G401 (cell line): ENCODE results near the gene TMEM72. TPM values are rescaled to one million over a fixed set of nuclear protein-coding genes. Genes with fewer than 3 reads are reported as not detected.
A peak's percentile ranks its signal among the peaks of the same experiment; 100 is the strongest.

Experiments
- DNase-seq: peaks from one replicate; pipeline ENCODE4 v3.0.0-alpha.2; 2015; ENCODE audit warnings: low spot score
- in situ Hi-C: cut with HindIII; loops from 2 replicates; pipeline ENCODE4 v1.10.0; 2016; ENCODE audit warnings: low sequenced_read_pairs, mixed read lengths
- total RNA-seq: library from RNA; depleted of rRNA; stranded (reverse); fragments of >200 nt; shearing (Covaris generic); gene quantifications from 2 replicates; pipeline ENCODE4 v1.2.3, GENCODE V29; 2014

Gene TMEM72
- total RNA-seq, 1 experiment from 2014 or later, result not detected

DNA sequence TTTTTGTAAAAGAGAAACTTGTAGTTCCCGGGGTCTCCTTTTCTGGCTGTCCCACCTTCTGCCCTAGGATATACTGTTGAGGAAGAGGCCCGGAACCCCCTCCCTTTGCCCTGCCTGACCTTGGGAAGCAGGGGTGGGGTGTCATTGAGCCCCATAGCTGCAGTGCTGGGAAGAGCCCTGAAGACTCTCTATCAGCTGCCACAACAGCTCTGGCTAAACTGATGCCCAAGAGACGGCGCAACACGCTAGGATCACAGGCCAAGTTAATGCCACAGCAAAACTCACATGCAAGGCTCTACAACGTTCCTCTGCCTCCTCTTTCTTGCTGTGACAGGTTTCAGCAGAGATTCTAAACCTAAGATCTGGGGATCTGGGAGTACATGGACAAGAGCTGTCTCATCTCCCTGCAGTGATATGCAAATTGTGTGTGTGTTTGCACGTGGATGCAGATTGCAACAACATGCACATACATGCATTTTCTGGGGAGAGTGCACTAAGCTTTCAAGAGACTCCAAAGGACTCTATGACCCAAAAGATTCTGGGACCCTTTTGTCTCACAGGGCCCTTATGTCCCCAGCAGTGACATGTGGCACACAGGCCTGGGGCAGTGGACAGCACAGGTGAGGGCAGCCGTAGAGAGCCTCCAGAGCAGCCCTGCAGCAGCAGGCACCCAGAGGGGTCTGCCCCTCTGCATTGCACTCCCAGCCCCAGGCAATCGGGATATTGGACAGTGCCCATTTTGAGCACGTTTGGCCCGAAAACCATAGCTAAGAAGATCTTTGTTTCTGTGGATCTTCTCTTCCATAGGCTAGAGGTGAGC lies 51.0 kb downstream of the TMEM72 start:
- no peak for DNase-seq
- in situ Hi-C loops, result no loop called here

DNA sequence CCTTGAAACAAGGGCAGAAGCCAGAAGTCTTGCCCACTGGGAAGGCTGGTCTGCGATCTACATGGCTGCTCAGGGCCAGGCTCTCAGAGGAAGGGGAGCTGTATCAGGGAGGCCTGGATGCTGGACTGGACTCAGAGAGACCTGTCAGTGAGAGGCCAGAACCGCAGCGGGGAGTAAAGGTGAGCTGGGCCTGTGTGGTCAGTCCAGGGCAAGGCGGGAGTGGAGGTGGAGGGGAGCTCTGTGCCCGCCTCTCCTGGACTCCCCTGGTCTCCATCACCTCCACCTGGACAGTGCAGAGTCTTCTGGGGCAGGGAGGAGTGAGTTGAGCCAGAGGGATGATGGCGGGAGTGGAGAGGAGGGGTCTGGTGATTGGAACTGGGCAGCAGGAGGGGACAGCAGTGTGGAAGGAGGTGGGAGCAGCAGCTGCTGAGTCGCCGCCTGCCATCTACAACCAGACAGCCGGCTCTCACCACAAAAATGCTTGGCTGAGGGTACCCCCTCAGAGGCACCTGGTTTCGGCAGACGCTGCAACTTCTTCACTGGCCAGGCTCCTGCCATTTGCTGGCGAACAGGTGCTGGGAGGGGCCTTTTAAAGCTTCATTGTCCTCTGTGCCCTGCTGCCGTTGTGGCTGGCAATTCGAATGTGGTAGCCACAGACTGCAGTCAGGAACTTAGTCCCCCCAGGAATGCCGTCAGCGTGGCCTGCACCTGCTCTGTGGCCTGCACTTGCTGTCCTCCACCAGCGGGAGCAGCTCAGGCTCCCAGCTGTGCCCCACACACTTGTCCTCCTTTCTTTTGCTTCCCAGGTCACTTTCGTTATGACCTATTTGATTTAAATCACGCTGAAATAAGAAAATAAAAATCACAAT lies 52.0 kb downstream of the TMEM72 start:
- peak; percentile 61 for DNase-seq
- in situ Hi-C loops, result no loop called here

DNA sequence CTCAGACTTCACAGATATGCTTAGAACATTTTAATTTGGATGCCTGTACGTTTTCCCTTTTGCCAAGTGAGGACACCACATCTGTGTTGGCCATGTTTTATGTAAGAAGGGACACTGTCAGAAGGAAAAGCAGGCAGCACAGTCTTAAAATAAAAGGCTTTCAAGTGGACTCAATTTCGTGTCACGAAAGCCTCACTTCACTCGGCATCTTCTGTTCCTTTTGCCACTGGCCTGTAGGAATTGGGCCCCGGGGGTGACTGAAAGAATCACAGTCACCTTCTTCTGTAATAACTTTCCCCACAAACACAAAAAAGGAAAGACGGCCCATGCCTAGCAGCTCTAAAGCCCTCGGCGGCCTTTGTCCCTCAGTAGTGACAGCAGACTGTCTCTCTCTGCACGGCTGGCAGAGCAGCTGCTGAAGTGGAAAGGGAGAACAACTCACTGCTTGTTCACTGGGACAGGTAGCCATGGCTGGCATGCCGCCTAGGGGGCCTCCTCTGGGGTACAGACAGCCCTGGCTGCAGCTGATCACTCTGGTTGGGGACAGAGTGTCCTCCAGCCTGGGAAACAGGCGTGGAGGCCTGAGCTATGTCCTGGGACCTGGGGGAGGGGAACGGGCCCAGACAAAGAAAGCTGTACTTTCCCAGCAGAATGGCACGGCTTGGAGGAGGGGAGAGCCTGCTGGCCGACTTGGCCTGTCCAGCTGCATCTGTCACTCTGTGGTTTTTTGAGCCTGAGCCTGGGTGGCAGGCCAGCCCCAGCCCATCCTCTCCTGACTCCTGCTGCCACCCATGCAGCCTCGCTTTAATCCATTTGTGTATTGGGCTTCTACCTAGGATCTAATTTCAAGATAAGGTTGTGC lies 52.9 kb downstream of the TMEM72 start:
- DNase-seq, result peak; percentile 89
- in situ Hi-C loops, result no loop called here

DNA sequence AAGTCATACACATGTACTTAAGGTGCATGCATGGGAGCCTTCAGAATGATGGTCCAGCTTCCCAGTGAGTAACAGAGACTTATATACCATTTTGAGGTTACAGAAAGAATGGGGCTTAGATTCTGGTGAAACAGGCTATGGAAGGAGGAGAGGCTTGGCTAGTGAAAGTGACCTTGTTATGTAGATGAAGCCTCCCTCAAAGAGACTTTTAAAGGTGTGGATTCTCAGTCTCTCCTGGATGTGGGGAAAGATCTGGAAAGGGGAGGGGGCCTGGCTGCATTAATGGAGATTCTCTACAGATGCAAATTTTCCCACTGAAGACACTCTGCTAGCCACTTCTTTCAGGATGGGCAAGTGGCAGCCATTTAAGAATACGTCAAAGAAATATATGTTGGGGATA lies 54.0 kb downstream of the TMEM72 start:
- in situ Hi-C loops, result no loop called here
- DNase-seq, result no peak

DNA sequence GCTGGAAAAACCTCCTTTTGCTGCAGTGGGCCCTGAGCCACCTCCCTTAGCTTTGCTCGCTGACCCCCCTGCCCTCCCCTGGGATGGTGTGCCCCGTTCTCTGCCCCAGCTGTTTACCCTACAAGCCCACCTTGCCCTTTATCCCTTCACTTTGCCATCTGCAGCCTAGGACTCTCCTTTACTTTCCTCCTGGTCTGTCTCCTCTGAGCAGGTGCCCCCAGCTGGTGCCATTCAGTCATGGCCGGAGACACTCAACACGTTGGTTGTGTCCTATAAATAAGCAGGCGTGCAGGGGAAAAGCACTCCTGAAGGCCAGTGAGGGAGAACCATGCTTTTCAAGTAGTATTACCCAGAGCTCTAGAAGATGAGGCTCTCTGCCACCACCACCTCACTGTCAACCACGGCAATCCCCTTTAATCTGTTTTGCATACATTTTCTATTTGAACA lies 54.5 kb downstream of the TMEM72 start:
- in situ Hi-C loops, result no loop called here

DNA sequence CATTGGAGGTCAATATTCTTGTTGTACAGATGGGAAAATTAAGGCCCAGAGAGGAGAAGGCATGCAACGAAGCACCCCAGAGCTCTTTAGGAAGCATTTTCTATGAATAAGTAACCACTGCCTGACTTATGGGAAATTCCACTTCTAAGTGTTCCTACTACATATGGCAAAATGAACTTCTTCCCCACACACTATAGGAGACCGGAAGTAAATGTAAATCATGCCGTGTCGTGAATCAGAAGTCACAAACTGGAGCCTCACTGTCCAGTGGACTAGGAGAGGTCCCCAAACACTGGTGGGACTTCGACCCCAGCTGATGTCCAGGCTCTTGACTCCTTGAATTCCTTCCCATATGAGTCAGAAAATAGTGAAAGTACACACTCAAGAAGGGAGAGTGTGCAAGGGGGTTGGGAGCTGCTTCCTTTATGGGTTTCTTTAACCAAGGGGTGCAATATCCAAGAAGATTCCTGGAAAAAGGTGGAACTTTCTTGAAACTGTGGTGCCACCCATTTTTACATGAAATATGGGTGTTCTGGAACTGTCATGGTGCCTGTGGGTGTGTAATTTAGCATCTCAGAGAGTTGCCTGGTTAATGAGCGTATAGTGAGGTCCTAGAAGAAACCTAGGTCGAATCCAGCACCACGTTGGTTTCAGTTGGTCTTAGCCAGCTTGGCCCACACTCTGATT lies 55.1 kb downstream of the TMEM72 start:
- in situ Hi-C loops, result no loop called here
- no peak for DNase-seq

More for the DNA sequence above, 54.5 kb downstream of the TMEM72 start:
- peak; percentile 69 for DNase-seq

DNA sequence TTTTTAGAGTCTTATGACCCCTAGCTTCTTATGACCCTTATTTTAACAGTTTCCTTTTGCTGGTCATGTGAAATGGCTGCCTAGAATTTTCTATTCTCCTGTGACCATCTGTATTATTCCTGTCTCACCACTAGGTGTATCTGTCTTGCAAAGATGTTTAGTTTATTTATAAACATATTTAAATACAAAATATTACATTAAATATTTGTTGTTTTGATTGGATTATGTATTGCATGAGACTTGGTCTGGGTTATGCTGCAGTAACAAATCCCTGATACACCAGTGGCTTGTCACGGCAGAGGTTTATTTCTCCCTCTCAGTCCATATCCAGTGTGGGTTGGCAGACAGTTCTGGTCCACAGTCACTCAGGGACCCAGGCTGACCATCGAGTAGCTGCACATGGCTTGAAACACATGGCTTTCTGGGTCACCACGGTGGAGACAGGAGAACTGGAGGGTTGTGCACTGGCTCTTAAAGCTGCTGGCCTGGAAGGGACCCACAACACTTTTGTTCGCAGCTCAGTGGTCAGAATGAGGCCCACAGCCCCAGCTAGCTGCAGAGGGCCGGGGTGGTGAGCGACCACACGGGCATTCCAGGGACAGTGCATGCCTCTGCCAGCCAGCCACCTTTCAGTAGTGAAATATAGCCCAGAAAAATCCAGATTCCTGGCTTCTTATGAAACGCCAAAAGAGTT lies 55.8 kb downstream of the TMEM72 start:
- in situ Hi-C loops, result no loop called here
- DNase-seq, result no peak

DNA sequence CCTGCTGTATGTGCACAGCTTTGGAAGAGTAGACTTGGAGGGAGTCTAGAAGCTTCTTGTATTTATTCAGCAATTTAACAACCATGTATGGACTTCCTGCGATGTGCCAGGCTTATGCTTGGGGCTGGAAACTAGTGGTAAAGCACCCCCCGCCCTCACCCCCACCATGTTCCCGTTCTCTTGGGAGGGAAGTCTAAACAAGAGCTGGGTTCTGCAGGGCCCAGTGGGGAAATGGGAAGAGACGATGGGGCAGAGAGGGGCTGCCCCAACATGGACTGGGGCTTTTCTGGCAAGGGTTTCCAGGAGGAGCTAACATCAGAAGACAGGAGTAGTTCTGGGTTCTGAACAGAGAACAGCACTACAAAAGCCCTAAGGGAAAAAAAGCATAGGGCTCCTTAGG lies 56.5 kb downstream of the TMEM72 start:
- in situ Hi-C loops, result no loop called here
- no peak for DNase-seq

DNA sequence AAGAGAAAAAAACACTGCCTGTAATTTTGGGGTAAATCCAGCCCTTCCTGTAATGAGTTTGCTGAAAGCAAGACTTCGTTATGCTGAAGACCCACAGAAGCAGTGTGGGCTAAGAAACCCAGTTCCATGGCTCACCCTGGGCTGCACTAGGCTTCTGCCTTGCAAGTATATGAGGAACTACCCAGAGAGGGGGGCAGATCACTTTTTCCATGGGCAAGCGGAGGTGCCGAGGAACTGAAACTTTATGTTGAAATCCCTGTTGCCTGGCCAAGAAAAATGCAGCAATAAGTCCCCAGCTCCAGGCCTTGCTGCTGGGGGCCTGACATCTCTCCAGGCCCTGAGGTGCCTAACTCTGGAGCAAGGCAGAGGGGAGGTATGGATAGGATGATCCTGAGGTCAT lies 57.0 kb downstream of the TMEM72 start:
- no peak for DNase-seq
- in situ Hi-C loops, result no loop called here

DNA sequence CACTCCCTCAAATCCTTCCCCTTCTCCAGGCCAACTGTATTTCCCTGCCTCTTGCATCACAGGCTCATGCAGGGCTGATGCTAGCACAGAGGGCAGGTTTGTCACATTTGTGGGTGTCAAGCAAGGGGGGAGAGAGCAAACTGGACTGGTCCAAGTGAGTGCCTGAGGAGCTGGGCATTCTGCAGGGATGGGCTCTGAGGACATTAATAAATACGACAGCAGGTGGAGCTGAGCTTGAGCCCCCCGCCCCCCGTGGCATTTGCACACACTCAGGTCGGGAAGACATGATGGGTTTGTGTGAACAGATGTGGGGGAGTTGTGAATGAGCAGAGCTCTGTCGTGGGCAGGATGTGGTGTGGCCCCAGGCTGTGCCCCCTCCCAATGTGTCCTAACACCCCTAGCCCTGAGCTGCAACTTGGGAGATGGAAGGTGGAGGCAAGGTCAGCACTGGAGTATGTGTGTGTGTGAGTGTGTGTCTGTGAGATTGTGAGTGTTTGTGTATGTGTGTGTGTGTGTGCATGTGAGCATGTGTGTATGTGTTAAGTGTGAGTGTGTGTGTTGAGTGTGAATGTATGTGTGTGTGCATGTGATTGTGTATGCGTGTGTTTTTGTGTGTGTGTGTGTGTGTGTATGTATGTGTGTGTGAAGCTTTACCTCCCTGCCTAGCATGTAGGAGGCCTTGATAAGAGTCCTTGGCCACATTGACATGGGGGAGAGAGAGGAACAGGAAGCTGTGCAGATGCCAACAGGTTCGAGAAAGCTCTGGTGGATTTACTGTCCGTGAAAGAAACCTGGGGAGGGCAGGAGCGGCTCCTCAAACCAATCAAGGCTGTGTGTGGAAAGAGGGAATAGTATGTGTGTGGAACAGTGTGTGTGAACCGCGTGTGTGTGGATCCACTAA lies 57.6 kb downstream of the TMEM72 start:
- no peak for DNase-seq
- in situ Hi-C loops, result no loop called here

DNA sequence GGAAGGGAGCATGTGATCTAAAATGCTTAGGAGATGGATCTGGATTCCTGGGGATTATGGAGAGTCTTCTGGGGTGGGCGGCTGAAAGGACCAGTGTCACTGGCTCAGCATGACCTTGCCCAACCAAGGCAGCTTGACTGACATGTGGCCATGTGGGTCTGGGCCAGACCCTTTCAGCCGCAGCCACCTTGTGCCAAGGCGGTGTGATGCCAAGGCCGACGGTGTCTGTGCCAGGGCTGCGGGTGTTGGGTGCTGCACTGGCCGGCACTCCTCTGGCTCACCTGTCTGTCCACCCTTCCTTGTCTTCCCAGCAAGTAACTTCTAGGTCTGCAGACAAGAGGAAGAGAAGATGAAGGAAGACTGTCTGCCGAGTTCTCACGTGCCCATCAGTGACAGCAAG lies 58.7 kb downstream of the TMEM72 start:
- in situ Hi-C loops, result no loop called here
- DNase-seq, result no peak

DNA sequence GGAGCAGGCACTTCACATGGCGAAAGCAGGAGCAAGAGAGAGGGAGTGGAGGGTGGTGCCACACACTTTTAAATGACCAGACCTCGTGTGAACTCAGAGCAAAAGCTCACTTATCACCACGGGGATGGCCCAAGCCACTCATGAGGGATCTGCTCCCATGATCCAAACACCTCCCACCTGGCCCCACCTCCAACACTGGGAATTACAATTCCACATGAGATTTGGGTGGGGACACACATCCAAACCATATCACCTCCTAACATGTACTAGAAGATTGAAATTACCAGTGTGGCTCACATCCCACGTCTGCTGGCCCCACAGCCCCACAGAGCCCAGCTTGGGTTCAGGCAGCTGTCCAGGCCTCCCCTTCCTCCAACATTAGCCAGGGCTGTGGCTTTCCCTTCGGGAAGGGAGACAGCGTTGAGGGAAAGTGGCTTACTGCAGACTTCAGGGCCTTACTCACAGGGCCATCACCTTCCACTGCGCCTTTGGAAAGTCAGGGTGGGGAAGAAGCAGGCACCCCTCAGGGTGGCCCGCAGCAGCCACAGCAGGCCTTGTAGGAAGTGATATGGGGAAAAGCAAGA lies 59.8 kb downstream of the TMEM72 start:
- in situ Hi-C loops, result no loop called here
- no peak for DNase-seq

DNA sequence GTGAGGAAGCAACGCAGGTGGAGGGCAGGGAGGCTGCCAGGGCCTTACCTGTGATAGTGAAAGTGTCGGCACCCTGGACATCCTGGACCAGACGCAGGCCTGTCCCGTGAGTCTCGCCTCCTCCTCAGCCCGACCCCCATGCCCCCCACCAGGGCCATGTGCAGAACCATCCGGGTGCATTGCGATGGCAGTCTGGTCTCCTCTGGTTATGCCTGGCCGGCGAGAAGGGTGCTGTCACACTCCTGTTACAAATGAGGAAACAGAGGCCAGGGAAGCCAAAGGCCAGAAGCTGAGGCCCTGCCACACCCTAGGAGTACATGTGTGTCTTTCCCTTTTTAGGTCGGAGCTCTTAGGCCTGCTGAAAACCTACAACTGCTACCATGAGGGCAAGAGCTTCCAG lies 60.3 kb downstream of the TMEM72 start:
- in situ Hi-C loops, result no loop called here
- DNase-seq, result no peak

DNA sequence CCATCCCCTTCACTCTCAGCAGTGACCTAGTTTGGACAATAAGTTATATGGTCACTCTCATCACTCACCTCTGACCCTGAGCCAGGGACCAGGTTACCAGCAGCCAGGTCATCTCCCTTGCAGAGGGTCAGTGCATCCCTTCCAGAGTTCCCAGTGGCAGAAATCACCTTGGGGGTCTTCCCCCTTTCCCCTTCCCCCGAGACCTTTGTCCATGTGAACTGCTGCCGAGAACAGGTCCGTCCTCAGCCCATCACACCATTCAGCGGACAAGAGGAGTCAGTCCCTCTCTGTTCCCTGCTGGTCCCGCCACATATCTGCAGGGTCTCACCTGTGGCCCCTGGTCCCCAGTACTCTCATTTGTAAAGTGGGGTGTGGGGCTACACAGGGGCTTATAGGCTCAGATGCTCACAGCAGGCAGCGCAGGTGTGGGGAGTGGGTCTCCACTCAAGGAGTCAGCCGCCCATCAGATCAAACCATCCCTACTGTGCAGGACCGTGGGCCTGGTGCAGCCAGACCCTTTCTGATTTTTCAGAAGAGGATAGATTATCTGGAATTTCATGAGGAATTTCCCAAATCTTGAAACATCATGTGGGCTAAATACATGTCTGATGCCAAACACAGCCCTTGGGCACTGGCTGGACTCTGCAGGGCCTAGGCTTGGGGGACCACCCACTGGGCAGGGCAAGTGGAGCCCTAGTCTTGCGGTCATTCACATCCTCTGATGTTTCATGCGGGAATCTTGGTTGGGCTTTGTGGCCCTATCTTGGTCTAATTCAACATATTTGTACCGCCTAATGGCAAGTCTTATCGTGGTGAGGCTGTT lies 61.0 kb downstream of the TMEM72 start:
- in situ Hi-C loops, result no loop called here
- DNase-seq, result no peak

DNA sequence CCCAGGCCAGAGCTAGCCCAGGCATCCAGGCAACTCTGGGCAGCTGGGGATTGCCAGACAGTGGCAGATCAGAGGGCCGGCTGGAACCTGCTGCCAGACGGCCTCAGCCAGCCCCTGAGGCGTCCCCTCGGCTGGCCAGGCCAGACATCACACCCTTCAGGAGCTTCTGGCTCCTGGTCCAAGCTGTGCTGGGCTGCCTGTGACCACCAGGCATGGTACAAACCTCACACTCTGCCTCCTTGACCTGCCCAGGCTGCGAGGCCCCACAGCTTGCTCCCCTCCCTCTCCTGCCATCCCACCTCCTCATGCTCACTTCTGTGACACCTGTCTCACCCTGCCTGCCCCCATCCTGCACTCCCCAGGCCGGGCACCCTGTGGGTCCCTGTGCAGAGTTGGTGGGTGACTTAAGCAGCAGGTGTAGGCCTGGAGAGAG lies 61.8 kb downstream of the TMEM72 start:
- no peak for DNase-seq
- in situ Hi-C loops, result no loop called here
